Activated naive CD4-positive, alpha-beta T cell treated with anti-CD3 and anti-CD28 coated beads, Interleukin-2, amount 10 ng/mL, durations not matched to agents 7 days and 5 days (primary cell): ENCODE measurements around the gene NOP9.
A peak's percentile ranks its signal among the peaks of the same experiment; 100 is the strongest.

Source experiments
- CTCF ChIA-PET: fragments of 350-600 bp; sonication (Branson Sonifier 250); formaldehyde crosslinking; loops from one replicate; lab custom pipeline; 2021; ENCODE audit warnings: antibody characterized with exemption; lab: Charles Lee
- DNase-seq: peaks from one replicate; pipeline ENCODE4 v3.0.0-alpha.2; 2020
- H3K27ac Mint-ChIP-seq: one replicate; pipeline ENCODE4 v1.8.0; 2021; ENCODE audit warnings: mild to moderate bottlenecking, moderate library complexity, mixed read lengths
- H3K27me3 Mint-ChIP-seq: one replicate; pipeline ENCODE4 v1.8.0; 2021; ENCODE audit warnings: mild to moderate bottlenecking, mixed read lengths
- H3K36me3 Mint-ChIP-seq: one replicate; pipeline ENCODE4 v1.8.0; 2021; ENCODE audit warnings: mixed read lengths
- H3K4me1 Mint-ChIP-seq: one replicate; pipeline ENCODE4 v1.8.0; 2021; ENCODE audit warnings: mixed read lengths
- H3K4me3 Mint-ChIP-seq: one replicate; pipeline ENCODE4 v1.8.0; 2021; ENCODE audit warnings: mild to moderate bottlenecking, moderate library complexity, mixed read lengths
- H3K9me3 Mint-ChIP-seq: one replicate; pipeline ENCODE4 v1.8.0; 2021; ENCODE audit warnings: mixed read lengths

NOP9 gene

GRCh38 chr14:24334431-24335291, 35.0 kb downstream of the NOP9 start, which contains the start of gene ADCY4:
Gene ADCY4 (minus strand): TSS chr14:24335071. CDS start chr14:24334652, 419 bp downstream.
- CTCF ChIA-PET = interaction anchor here (1.2 to 18.8 kb wide), 7 partner anchors 10 to 106 kb away, joined by 3 to 557 read pairs (median 10); partner anchors contain the start of genes CBLN3, CIDEB, KHNYN and LTB4R
- peaks cover 67% of the 10 kb centered on the region for H3K4me1 Mint-ChIP-seq
- peak within 1 kb of the TSS; percentile 29 for H3K4me3 Mint-ChIP-seq
- no peak within 1 kb of the TSS for H3K27ac Mint-ChIP-seq
- no peaks in the 10 kb centered on the region for H3K9me3 Mint-ChIP-seq
- peaks cover 41% of the 10 kb centered on the region for H3K36me3 Mint-ChIP-seq
- peaks cover 70% of the 10 kb centered on the region for H3K27me3 Mint-ChIP-seq
- peak; percentile 43 for DNase-seq

GRCh38 chr14:24335461-24336171, 36.0 kb downstream of the NOP9 start:
- peaks cover 42% of the 10 kb centered on the region for H3K36me3 Mint-ChIP-seq
- CTCF ChIA-PET = interaction anchor here (0.9 to 18.8 kb wide), 4 partner anchors 8 to 94 kb away, joined by 3 to 557 read pairs (median 66); partner anchors contain the start of genes CBLN3, CIDEB, KHNYN and LTB4R
- no peak overlapping the region for H3K27ac Mint-ChIP-seq
- H3K9me3 Mint-ChIP-seq = no peaks in the 10 kb centered on the region
- peaks cover 71% of the 10 kb centered on the region for H3K4me1 Mint-ChIP-seq
- peak overlapping the region; percentile 29 for H3K4me3 Mint-ChIP-seq
- H3K27me3 Mint-ChIP-seq = peaks cover 66% of the 10 kb centered on the region
- no peak for DNase-seq

GRCh38 chr14:24337144-24337823, 37.6 kb downstream of the NOP9 start:
- CTCF ChIA-PET = interaction anchor here (1.1 to 18.8 kb wide), 3 partner anchors 15 to 92 kb away, joined by 3 to 557 read pairs (median 3); partner anchors contain the start of genes CBLN3, CIDEB and KHNYN
- no peak for DNase-seq
- peaks cover 62% of the 10 kb centered on the region for H3K27me3 Mint-ChIP-seq
- peak overlapping the region; percentile 94 for H3K4me3 Mint-ChIP-seq
- peaks cover 42% of the 10 kb centered on the region for H3K36me3 Mint-ChIP-seq
- H3K27ac Mint-ChIP-seq = no peak overlapping the region
- no peaks in the 10 kb centered on the region for H3K9me3 Mint-ChIP-seq
- peaks cover 59% of the 10 kb centered on the region for H3K4me1 Mint-ChIP-seq

GRCh38 chr14:24337824-24338175, 38.1 kb downstream of the NOP9 start:
- CTCF ChIA-PET = interaction anchor here (1.1 to 18.8 kb wide), 3 partner anchors 14 to 92 kb away, joined by 3 to 557 read pairs (median 3); partner anchors contain the start of genes CBLN3, CIDEB and KHNYN
- no peaks in the 10 kb centered on the region for H3K9me3 Mint-ChIP-seq
- DNase-seq = no peak
- peaks cover 42% of the 10 kb centered on the region for H3K36me3 Mint-ChIP-seq
- peak overlapping the region; percentile 94 for H3K4me3 Mint-ChIP-seq
- H3K4me1 Mint-ChIP-seq = peaks cover 56% of the 10 kb centered on the region
- no peak overlapping the region for H3K27ac Mint-ChIP-seq
- H3K27me3 Mint-ChIP-seq = peaks cover 57% of the 10 kb centered on the region

GRCh38 chr14:24338843-24339242, 39.2 kb downstream of the NOP9 start:
- Mint-ChIP-seq H3K4me3 (peak overlapping the region; percentile 94), H3K36me3 (peaks cover 42% of the 10 kb centered on the region)

GRCh38 chr14:24339284-24340151, 39.9 kb downstream of the NOP9 start, which contains the start of gene RIPK3:
Gene RIPK3 (minus strand): TSS chr14:24339991. CDS start chr14:24339826, 165 bp downstream.
- Mint-ChIP-seq H3K9me3 (no peaks in the 10 kb centered on the region), H3K4me3 (peak within 1 kb of the TSS; percentile 94), H3K27me3 (peaks cover 42% of the 10 kb centered on the region), H3K4me1 (peaks cover 40% of the 10 kb centered on the region), H3K27ac (peak within 1 kb of the TSS; percentile 88), H3K36me3 (peaks cover 41% of the 10 kb centered on the region)
- CTCF ChIA-PET = interaction anchor here (0.7 to 18.8 kb wide), 6 partner anchors 7 to 97 kb away, joined by 3 to 557 read pairs (median 3); partner anchors contain the start of genes CBLN3, CIDEB, KHNYN and TINF2
- DNase-seq = peak; percentile 85

More at GRCh38 chr14:24338843-24339242, 39.2 kb downstream of the NOP9 start:
- H3K4me1 Mint-ChIP-seq = peaks cover 45% of the 10 kb centered on the region
- H3K9me3 Mint-ChIP-seq = no peaks in the 10 kb centered on the region
- CTCF ChIA-PET = interaction anchor here (0.7 to 18.8 kb wide), 2 partner anchors 9 to 91 kb away, joined by 3 to 557 read pairs; partner anchors contain the start of genes CBLN3 and KHNYN
- H3K27ac Mint-ChIP-seq = no peak overlapping the region
- DNase-seq = no peak
- H3K27me3 Mint-ChIP-seq = peaks cover 46% of the 10 kb centered on the region

GRCh38 chr14:24340606-24341005, 41.0 kb downstream of the NOP9 start:
- Mint-ChIP-seq H3K4me3 (no peak overlapping the region), H3K4me1 (peaks cover 30% of the 10 kb centered on the region), H3K36me3 (peaks cover 35% of the 10 kb centered on the region), H3K27me3 (peaks cover 42% of the 10 kb centered on the region), H3K9me3 (no peaks in the 10 kb centered on the region), H3K27ac (no peak overlapping the region)
- CTCF ChIA-PET = interaction anchor here (0.6 to 18.8 kb wide), 4 partner anchors 8 to 89 kb away, joined by 3 to 557 read pairs (median 3); partner anchors contain the start of genes CBLN3, CIDEB and KHNYN
- DNase-seq = no peak

GRCh38 chr14:24342889-24343288, 43.2 kb downstream of the NOP9 start:
- no peak overlapping the region for H3K27ac Mint-ChIP-seq
- CTCF ChIA-PET = no interaction called here
- peaks cover 13% of the 10 kb centered on the region for H3K36me3 Mint-ChIP-seq

GRCh38 chr14:24343795-24344660, 44.4 kb downstream of the NOP9 start:
- Mint-ChIP-seq H3K4me3 (no peak overlapping the region), H3K27me3 (peaks cover 45% of the 10 kb centered on the region), H3K4me1 (peaks cover 12% of the 10 kb centered on the region), H3K9me3 (no peaks in the 10 kb centered on the region), H3K36me3 (peaks cover 3% of the 10 kb centered on the region), H3K27ac (no peak overlapping the region)
- CTCF ChIA-PET = interaction anchor here (1.6 to 1.7 kb wide), 2 partner anchors 11 to 92 kb away, joined by 7 to 10 read pairs; no protein-coding TSS in a partner anchor
- DNase-seq = no peak

More at GRCh38 chr14:24342889-24343288, 43.2 kb downstream of the NOP9 start:
- Mint-ChIP-seq H3K4me3 (no peak overlapping the region), H3K27me3 (peaks cover 45% of the 10 kb centered on the region), H3K9me3 (no peaks in the 10 kb centered on the region), H3K4me1 (peaks cover 23% of the 10 kb centered on the region)
- no peak for DNase-seq

GRCh38 chr14:24347134-24347533, 47.5 kb downstream of the NOP9 start:
- no peak overlapping the region for H3K4me3 Mint-ChIP-seq
- peaks cover 56% of the 10 kb centered on the region for H3K27me3 Mint-ChIP-seq
- DNase-seq = no peak
- no peaks in the 10 kb centered on the region for H3K4me1 Mint-ChIP-seq
- H3K27ac Mint-ChIP-seq = no peak overlapping the region
- no peaks in the 10 kb centered on the region for H3K9me3 Mint-ChIP-seq
- CTCF ChIA-PET = interaction anchor here (1.5 to 1.6 kb wide), 2 partner anchors 14 to 75 kb away, joined by 4 to 5 read pairs; no protein-coding TSS in a partner anchor
- H3K36me3 Mint-ChIP-seq = no peaks in the 10 kb centered on the region

- no peaks in the 10 kb centered on the region for H3K9me3 Mint-ChIP-seq
- H3K4me1 Mint-ChIP-seq = no peaks in the 10 kb centered on the region
- no peak for DNase-seq
- H3K27ac Mint-ChIP-seq = no peak overlapping the region
- H3K4me3 Mint-ChIP-seq = no peak overlapping the region
- H3K27me3 Mint-ChIP-seq = peaks cover 65% of the 10 kb centered on the region
- CTCF ChIA-PET = interaction anchor here (1.2 to 1.5 kb wide), 2 partner anchors 34 to 74 kb away, joined by 3 to 4 read pairs; no protein-coding TSS in a partner anchor
- H3K36me3 Mint-ChIP-seq = no peaks in the 10 kb centered on the region
Measured at GRCh38 chr14:24348186-24348585, 48.5 kb downstream of the NOP9 start.

- Mint-ChIP-seq H3K27me3 (peaks cover 72% of the 10 kb centered on the region), H3K4me1 (no peaks in the 10 kb centered on the region), H3K4me3 (no peak overlapping the region), H3K9me3 (no peaks in the 10 kb centered on the region), H3K36me3 (no peaks in the 10 kb centered on the region), H3K27ac (no peak overlapping the region)
- CTCF ChIA-PET = no interaction called here
- no peak for DNase-seq
Measured at GRCh38 chr14:24349742-24350141, 50.1 kb downstream of the NOP9 start.
